Astrocyte of the hippocampus (primary cell): Measurements from ENCODE around the gene HSFX1.

ENCODE experiments used
- DNase-seq: peaks from one replicate; pipeline ENCODE4 v3.0.0; 2011; ENCODE audit warnings: low read depth, low spot score

The HSFX1 gene

GRCh38 chrX:149804102-149804501, 30.2 kb downstream of the HSFX1 start:
- DNase-seq: no peak

DNA sequence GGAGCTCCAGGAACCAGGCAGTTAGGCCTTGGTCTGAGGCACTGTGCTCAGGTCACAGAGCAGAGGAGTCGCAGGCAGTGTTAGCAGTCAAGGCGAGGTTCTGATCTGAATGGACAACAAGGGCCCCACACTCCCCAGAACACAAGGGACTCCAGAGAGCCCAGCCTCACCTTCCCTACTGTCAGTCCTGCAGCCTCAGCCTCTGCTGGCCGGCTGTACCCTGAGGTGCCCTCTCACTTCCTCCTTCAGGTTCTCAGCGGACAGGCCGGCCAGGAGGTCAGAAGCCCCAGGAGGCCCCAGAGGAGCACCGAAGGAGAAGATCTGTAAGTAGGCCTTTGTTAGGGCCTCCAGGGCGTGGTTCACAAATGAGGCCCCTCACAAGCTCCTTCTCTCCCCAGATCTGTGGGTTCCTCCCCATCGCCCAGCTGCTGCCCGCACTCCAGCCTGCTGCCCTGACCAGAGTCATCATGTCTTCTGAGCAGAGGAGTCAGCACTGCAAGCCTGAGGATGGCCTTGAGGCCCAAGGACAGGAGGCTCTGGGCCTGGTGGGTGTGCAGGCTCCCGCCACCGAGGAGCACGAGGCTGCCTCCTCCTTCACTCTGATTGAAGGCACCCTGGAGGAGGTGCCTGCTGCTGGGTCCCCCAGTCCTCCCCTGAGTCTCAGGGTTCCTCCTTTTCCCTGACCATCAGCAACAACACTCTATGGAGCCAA, 34.0 kb downstream of the HSFX1 start:
- DNase-seq: no peak

DNA sequence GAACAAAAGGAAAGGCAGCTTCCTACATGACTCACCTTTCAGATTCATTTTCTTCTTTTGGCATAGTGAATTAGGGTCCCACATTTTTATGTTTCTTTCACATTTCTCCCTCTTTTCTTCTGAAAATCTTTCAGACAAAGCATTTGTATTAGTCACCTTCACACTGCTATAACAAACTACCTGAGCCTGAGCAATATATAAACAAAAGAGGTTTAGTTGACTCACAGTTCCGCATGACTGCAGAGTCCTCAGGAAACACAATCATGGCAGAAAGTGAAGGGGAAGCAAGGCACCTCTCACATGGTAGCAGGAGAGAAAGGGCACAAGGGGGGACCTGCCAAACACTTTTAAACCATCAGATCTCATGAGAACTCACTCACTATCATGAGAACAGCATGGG, 44.8 kb downstream of the HSFX1 start:
- no peak for DNase-seq

DNA sequence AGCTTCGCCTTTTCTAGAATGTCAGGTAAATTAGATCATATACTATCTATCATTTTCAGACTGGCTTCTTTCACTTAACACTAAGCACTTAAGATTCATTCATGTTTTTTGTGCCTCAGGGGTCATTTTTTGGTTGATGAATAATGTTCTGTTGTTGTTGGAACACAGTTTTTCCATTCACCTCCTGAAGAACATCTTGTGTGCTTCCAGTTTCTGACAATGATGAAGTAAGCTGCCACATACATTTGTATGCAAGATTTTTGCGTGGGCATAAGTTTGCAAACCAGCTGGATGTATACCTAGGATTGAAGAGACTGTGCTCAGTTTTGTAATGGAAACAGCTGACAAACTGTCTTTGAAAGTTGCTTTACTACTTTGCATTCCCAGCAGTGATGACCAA, 45.5 kb downstream of the HSFX1 start:
- DNase-seq: no peak

GRCh38 chrX:149825424-149825823, 51.6 kb downstream of the HSFX1 start:
- peak; percentile 36 for DNase-seq
